Hepatocyte (in vitro differentiated cells): ENCODE data around the gene TRIM72. TPM values are rescaled to one million over a fixed set of nuclear protein-coding genes. Genes with fewer than 3 reads are reported as not detected.

Experiments used
- DNase-seq: peaks from one replicate; pipeline ENCODE4 v3.0.0-alpha.2; 2016; ENCODE audit warnings: low spot score
- H2AFZ ChIP-seq: fragments of 200-600 bp; sonication (generic); 2 replicates; pipeline ENCODE4 v1.6.0; 2016; ENCODE audit warnings: antibody characterized with exemption, mild to moderate bottlenecking
- H3K27ac ChIP-seq: fragments of 200-600 bp; sonication (generic); 2 replicates; pipeline ENCODE4 v1.5.1; 2016; ENCODE audit warnings: mild to moderate bottlenecking
- H3K27me3 ChIP-seq: fragments of 200-600 bp; sonication (generic); 2 replicates; pipeline ENCODE4 v1.6.1; 2016
- H3K36me3 ChIP-seq: fragments of 200-600 bp; sonication (generic); replicated peaks from 2 replicates; pipeline ENCODE4 v1.5.1; 2016; ENCODE audit warnings: low read depth; ENCODE audit not compliant: insufficient read depth
- H3K4me1 ChIP-seq: fragments of 200-600 bp; sonication (generic); 2 replicates; pipeline ENCODE4 v1.5.1; 2016; ENCODE audit warnings: mild to moderate bottlenecking, moderate library complexity; ENCODE audit not compliant: insufficient read depth
- H3K4me2 ChIP-seq: fragments of 200-600 bp; sonication (generic); 2 replicates; pipeline ENCODE4 v1.6.0; 2016
- H3K4me3 ChIP-seq: fragments of 200-600 bp; sonication (generic); 2 replicates; pipeline ENCODE4 v1.5.1; 2016; ENCODE audit warnings: mild to moderate bottlenecking
- H3K79me2 ChIP-seq: fragments of 200-600 bp; sonication (generic); 2 replicates; pipeline ENCODE4 v1.6.0; 2017; ENCODE audit warnings: mild to moderate bottlenecking
- H3K9me2 ChIP-seq: fragments of 200-600 bp; sonication (generic); replicated peaks from 2 replicates; pipeline ENCODE4 v1.6.0; 2017; ENCODE audit warnings: mild to moderate bottlenecking; ENCODE audit not compliant: insufficient read depth
- H3K9me3 ChIP-seq: fragments of 200-600 bp; sonication (generic); 2 replicates; pipeline ENCODE4 v1.5.1; 2016; ENCODE audit warnings: low read depth, mild to moderate bottlenecking
- H4K20me1 ChIP-seq: fragments of 200-600 bp; sonication (generic); 2 replicates; pipeline ENCODE4 v1.6.0; 2016; ENCODE audit warnings: mild to moderate bottlenecking; ENCODE audit not compliant: insufficient read depth, poor library complexity, severe bottlenecking
- CTCF ChIP-seq: fragments of 200-600 bp; sonication (generic); IDR thresholded peaks from 2 replicates; pipeline ENCODE4 v1.5.1; 2016; ENCODE audit warnings: antibody characterized with exemption, mild to moderate bottlenecking; ENCODE audit not compliant: poor library complexity
- EZH2 ChIP-seq: fragments of 200-600 bp; sonication (generic); IDR thresholded peaks from 2 replicates; pipeline ENCODE4 v1.6.1; 2016; ENCODE audit warnings: antibody characterized with exemption, mild to moderate bottlenecking, borderline replicate concordance
- EZH2phosphoT487 ChIP-seq: fragments of 200-600 bp; sonication (generic); IDR thresholded peaks from one replicate; pipeline ENCODE4 v1.6.1; 2018; ENCODE audit warnings: antibody characterized with exemption, mild to moderate bottlenecking, low read depth, moderate library complexity; ENCODE audit not compliant: unreplicated experiment, severe bottlenecking
- WGBS: methylation state at CpG from one replicate; pipeline ENCODE4 v1.1.6; 2016; ENCODE audit warnings: low lambda C conversion rate; ENCODE audit errors: missing lambda C conversion rate; 5-methylcytosine and 5-hydroxymethylcytosine counted together
- polyA plus RNA-seq: library from polyadenylated mRNA; unstranded; fragments of >200 nt; fragmentation: Nextera tagmentation; extraction: Ambion mirVana; gene quantifications from 2 replicates; pipeline ENCODE4 v1.2.1, GENCODE V29; 2016
- total RNA-seq: library from RNA; depleted of rRNA; stranded (reverse); fragments of >200 nt; gene quantifications from 2 replicates; pipeline ENCODE4 v1.2.3, GENCODE V29; 2014

Gene TRIM72
- total and polyA plus RNA-seq, 2 experiments from 2014 or later = not detected

DNA sequence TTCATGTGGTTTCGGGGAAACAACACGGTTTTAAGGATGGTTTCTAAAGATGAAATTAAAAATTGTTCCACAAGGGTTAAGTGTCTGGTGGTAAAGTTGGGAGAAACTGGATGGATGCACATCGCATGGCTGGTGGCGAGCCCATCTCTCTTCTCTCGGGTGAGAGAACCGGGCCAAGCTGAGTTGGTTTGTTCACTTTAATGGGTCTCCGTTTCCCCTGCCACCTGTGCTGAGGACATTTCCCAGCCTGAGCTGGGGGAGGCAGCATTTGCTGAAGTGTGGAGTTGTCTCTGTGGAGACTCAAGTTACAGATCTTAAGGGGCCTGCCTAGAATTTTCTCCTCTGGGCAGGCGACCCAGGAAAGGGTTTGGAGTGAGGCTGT lies 26.1 kb upstream of the TRIM72 start:
- no peaks in the 10 kb centered on the region for H3K9me3 ChIP-seq
- H3K9me2 ChIP-seq = no peaks in the 10 kb centered on the region
- H3K27ac ChIP-seq = no peak overlapping the region
- peaks cover 8% of the 10 kb centered on the region for H3K36me3 ChIP-seq
- H3K4me3 ChIP-seq = no peak overlapping the region
- peaks cover 5% of the 10 kb centered on the region for H3K4me1 ChIP-seq
- H4K20me1 ChIP-seq = peaks cover 96% of the 10 kb centered on the region
- 94% methylated on average over 8 of the region's 8 CpGs for WGBS
- no peak overlapping the region for H2AFZ ChIP-seq
- peaks cover 78% of the 10 kb centered on the region for H3K79me2 ChIP-seq
- no peak for TF ChIP-seq CTCF
- TF ChIP-seq EZH2phosphoT487 = no peak
- no peak for TF ChIP-seq EZH2
- no peaks in the 10 kb centered on the region for H3K27me3 ChIP-seq
- no peak for DNase-seq
- H3K4me2 ChIP-seq = no peak overlapping the region

DNA sequence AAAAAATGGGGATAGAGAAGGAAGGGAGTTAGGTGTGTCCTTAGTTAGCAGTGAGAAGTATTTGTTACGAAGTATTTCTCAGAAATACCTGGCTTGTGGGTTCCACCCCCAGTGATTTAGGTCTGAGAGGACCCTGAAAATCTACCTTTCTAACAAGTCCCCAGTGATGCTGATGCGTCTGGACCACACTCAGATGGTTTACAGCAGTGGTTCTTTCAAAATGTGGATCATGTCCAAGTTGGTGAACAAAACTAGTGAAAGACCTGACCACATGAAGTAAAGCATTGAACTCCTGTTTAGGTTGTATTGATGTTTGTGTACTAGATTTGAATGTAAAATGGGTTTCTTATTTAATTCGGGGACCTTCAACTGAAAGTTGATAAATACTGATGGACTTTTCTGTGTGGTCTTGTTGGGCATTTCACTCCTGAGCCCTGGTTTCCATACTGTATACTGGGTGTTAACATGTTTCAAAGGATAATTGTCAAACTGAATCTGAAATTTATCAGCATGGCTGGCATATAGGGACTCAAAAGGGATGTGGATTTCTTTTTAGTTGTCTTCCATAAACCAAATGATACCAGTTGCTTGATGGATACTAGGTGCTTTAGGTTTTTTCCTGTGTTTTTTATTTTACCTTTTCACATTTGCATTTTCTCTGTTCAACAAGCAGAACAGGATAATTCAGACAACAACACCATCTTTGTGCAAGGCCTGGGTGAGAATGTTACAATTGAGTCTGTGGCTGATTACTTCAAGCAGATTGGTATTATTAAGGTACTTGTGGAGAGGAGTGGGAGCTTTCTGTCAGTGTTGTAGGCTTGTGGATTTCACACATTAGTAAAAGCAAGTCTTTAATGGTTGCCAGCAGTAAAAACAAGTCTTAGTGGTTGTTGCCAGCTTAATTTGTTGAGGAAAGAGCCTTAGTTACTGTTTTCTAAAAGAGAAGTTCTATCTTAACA lies 25.2 kb upstream of the TRIM72 start:
- WGBS = 93% methylated on average over 3 of the region's 3 CpGs
- Histone ChIP-seq H3K79me2 (peaks cover 69% of the 10 kb centered on the region), H2AFZ (no peak overlapping the region)

DNA sequence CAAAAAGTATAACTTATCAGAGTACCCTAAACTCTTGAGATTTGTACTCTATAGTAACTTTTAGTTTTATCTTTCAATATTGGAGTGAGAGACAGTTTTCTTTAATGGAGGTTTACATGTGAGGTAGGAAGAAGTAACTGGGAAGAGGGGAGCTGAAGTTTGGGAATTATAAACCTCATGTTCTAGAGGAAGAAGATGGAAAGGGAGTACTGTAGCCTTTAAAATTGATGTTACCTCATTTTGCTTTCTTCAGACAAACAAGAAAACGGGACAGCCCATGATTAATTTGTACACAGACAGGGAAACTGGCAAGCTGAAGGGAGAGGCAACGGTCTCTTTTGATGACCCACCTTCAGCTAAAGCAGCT lies 24.5 kb upstream of the TRIM72 start:
- peaks cover 62% of the 10 kb centered on the region for H3K79me2 ChIP-seq
- 100% methylated on average over 2 of the region's 2 CpGs for WGBS

More for the DNA sequence above, 25.2 kb upstream of the TRIM72 start:
- TF ChIP-seq CTCF (no peak), EZH2phosphoT487 (no peak), EZH2 (no peak)
- H3K9me3 ChIP-seq = no peaks in the 10 kb centered on the region
- H4K20me1 ChIP-seq = peaks cover 87% of the 10 kb centered on the region
- H3K27ac ChIP-seq = no peak overlapping the region
- H3K36me3 ChIP-seq = peaks cover 8% of the 10 kb centered on the region
- no peaks in the 10 kb centered on the region for H3K4me1 ChIP-seq
- no peak for DNase-seq
- no peak overlapping the region for H3K4me3 ChIP-seq
- no peaks in the 10 kb centered on the region for H3K27me3 ChIP-seq
- no peak overlapping the region for H3K4me2 ChIP-seq
- H3K9me2 ChIP-seq = no peaks in the 10 kb centered on the region

More for the DNA sequence above, 24.5 kb upstream of the TRIM72 start:
- no peak overlapping the region for H3K4me3 ChIP-seq
- no peak overlapping the region for H3K4me2 ChIP-seq
- no peaks in the 10 kb centered on the region for H3K4me1 ChIP-seq
- H3K27ac ChIP-seq = no peak overlapping the region
- no peaks in the 10 kb centered on the region for H3K9me3 ChIP-seq
- H4K20me1 ChIP-seq = peaks cover 87% of the 10 kb centered on the region
- DNase-seq = no peak
- peaks cover 8% of the 10 kb centered on the region for H3K36me3 ChIP-seq
- no peak overlapping the region for H2AFZ ChIP-seq
- no peaks in the 10 kb centered on the region for H3K27me3 ChIP-seq
- TF ChIP-seq EZH2phosphoT487 (no peak), CTCF (no peak), EZH2 (no peak)
- H3K9me2 ChIP-seq = no peaks in the 10 kb centered on the region
